ENCODE measurements around the gene SLC10A7. TPM values are rescaled to one million over a fixed set of nuclear protein-coding genes. Genes with fewer than 3 reads are reported as not detected.
A peak's percentile ranks its signal among the peaks of the same experiment; 100 is the strongest.

The SLC10A7 gene
- total RNA-seq, 3 donors from 2014 or later (not counting 1 experiment from before 2014, with no cell fraction given) = 16.0 to 29.4 (median 26.3) TPM

DNA sequence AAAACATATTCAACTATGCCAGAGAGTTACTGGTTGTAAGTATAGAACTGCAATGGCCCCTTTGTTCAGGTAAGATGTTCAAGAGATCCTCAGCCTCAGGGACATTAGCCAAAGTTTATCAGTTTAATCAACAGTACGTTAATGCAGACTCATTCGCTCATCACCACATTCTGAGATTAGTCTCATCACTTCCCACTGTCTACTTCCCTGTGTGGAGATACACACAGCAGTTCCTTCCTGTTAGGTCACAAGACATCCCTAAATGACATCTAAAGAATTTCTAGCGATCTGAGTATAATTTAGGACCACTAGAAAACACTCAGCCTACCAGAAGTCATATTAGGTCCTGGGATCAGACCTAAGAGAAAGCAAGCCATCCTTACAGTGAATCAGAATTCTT lies 10.4 kb downstream of the SLC10A7 start:
- Histone ChIP-seq H3K9me3 (ENCODE audit: control insufficient read depth, insufficient read depth, low read length) (no peaks in the 10 kb centered on the region), H3K36me3 (ENCODE audit: control insufficient read depth, insufficient read depth, low read length) (peaks cover 8% of the 10 kb centered on the region), H3K27ac (ENCODE audit: low read length) (no peak overlapping the region), H3K4me1 (ENCODE audit: control insufficient read depth, insufficient read depth, low read length) (no peaks in the 10 kb centered on the region), H3K4me3 (ENCODE audit: low read length) (no peak overlapping the region), H3K27me3 (ENCODE audit: control insufficient read depth, insufficient read depth, low read length) (no peaks in the 10 kb centered on the region)
- H3K27me3 Mint-ChIP-seq (ENCODE audit: low read depth in 2 of 2) = no peaks in the 10 kb centered on the region
- DNase-seq (no peak), ATAC-seq (peak in 1 of 3 donors; percentile 86)
- TF ChIP-seq, protein P1, sequence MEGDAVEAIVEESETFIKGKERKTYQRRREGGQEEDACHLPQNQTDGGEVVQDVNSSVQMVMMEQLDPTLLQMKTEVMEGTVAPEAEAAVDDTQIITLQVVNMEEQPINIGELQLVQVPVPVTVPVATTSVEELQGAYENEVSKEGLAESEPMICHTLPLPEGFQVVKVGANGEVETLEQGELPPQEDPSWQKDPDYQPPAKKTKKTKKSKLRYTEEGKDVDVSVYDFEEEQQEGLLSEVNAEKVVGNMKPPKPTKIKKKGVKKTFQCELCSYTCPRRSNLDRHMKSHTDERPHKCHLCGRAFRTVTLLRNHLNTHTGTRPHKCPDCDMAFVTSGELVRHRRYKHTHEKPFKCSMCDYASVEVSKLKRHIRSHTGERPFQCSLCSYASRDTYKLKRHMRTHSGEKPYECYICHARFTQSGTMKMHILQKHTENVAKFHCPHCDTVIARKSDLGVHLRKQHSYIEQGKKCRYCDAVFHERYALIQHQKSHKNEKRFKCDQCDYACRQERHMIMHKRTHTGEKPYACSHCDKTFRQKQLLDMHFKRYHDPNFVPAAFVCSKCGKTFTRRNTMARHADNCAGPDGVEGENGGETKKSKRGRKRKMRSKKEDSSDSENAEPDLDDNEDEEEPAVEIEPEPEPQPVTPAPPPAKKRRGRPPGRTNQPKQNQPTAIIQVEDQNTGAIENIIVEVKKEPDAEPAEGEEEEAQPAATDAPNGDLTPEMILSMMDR (IDR thresholded peaks at IDR 0.05) = no peak
- no peak overlapping the region for H3K4me3 Mint-ChIP-seq
- WGBS (ENCODE audit: insufficient coverage) = 61% methylated on average over 3 of the region's 3 CpGs
- no peak overlapping the region for H3K27ac Mint-ChIP-seq
- H3K9me3 Mint-ChIP-seq = no peaks in the 10 kb centered on the region
- H3K36me3 Mint-ChIP-seq = peaks cover 6% of the 10 kb centered on the region
- intact Hi-C loops (cut with micrococcal nuclease) = no loop called here
- H3K4me1 Mint-ChIP-seq = peaks cover 3 to 4% of the 10 kb centered on the region in 2 donors

DNA sequence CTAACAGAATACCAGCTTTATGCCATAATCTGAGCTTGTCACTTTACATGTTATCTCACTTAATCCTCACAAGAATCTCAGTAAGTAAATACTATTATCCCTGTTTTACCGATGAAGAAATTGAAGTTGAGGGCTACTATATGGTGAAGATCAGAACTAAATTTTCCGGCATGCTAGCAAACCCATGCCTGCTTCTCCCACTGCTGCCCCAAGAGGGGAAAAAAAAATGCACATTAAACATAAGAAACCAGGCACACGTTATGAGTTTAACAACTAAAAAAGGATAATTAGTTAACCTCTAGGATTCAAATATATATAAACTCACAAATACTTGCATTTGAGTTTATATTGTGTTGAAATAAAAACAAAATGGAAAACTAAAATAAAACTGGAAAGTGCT lies 10.8 kb downstream of the SLC10A7 start:
- Mint-ChIP-seq H3K27ac (no peak overlapping the region), H3K4me1 (peaks cover under 1 to 3% of the 10 kb centered on the region in 2 donors), H3K9me3 (no peaks in the 10 kb centered on the region), H3K27me3 (ENCODE audit: low read depth in 2 of 2) (no peaks in the 10 kb centered on the region), H3K4me3 (no peak overlapping the region), H3K36me3 (peaks cover 2% of the 10 kb centered on the region)
- intact Hi-C loops (cut with micrococcal nuclease) = no loop called here
- Histone ChIP-seq H3K4me3 (ENCODE audit: low read length) (no peak overlapping the region), H3K27me3 (ENCODE audit: control insufficient read depth, insufficient read depth, low read length) (no peaks in the 10 kb centered on the region), H3K36me3 (ENCODE audit: control insufficient read depth, insufficient read depth, low read length) (peaks cover 8% of the 10 kb centered on the region), H3K27ac (ENCODE audit: low read length) (no peak overlapping the region), H3K4me1 (ENCODE audit: control insufficient read depth, insufficient read depth, low read length) (no peaks in the 10 kb centered on the region), H3K9me3 (ENCODE audit: control insufficient read depth, insufficient read depth, low read length) (no peaks in the 10 kb centered on the region)
- no peak for DNase-seq
- 100% methylated on average over 2 of the region's 3 CpGs for WGBS (ENCODE audit: insufficient coverage)
- no peak for ATAC-seq
- TF ChIP-seq, protein P1 (IDR thresholded peaks at IDR 0.05) = no peak

DNA sequence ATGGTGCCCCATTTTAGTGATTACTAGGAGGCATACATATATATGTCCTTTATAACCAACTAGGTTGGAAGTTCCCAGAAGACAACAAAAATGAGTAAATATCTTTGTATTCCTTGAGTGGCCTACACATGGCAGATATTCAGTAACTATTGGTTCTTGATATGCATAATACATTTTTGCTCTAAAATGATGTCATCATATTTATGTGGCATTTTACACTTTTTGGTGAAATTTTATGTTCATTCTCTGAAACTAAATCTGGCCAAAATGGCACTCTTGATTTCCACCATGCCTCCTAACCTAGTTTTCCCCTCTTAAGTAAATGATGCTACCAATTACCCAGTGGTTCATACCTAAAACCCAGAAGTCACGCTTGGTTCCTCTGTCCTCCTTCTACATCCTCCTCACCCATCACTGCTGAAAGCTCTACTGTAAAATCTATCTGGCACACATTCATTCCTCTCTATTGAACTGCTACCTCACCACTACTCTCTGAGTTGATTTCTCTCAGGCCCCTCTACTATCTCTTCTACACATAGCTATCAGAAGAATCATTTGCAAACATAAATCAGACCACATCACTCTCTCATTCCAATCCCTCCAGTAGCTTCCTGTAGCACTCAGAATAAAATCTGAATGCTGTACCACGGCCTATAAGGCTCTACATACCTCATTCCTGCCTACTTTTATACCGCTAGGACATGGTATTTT lies 13.4 kb downstream of the SLC10A7 start:
- TF ChIP-seq, protein P1 (IDR thresholded peaks at IDR 0.05) = no peak
- no peaks in the 10 kb centered on the region for H3K4me1 Mint-ChIP-seq
- ATAC-seq (no peak), DNase-seq (no peak)
- H3K36me3 ChIP-seq (ENCODE audit: control insufficient read depth, insufficient read depth, low read length) = peaks cover 8% of the 10 kb centered on the region
- no peak overlapping the region for H3K4me3 ChIP-seq (ENCODE audit: low read length)
- WGBS (ENCODE audit: insufficient coverage) = 91% methylated on average over 3 of the region's 3 CpGs
- H3K27ac Mint-ChIP-seq = no peak overlapping the region
- H3K9me3 ChIP-seq (ENCODE audit: control insufficient read depth, insufficient read depth, low read length) = no peaks in the 10 kb centered on the region
- no peaks in the 10 kb centered on the region for H3K4me1 ChIP-seq (ENCODE audit: control insufficient read depth, insufficient read depth, low read length)
- no peaks in the 10 kb centered on the region for H3K9me3 Mint-ChIP-seq
- no peaks in the 10 kb centered on the region for H3K27me3 ChIP-seq (ENCODE audit: control insufficient read depth, insufficient read depth, low read length)
- H3K4me3 Mint-ChIP-seq = no peak overlapping the region
- H3K27me3 Mint-ChIP-seq (ENCODE audit: low read depth in 2 of 2) = no peaks in the 10 kb centered on the region
- H3K36me3 Mint-ChIP-seq = no peaks in the 10 kb centered on the region
- no peak overlapping the region for H3K27ac ChIP-seq (ENCODE audit: low read length)
- intact Hi-C loops (cut with micrococcal nuclease) = no loop called here

DNA sequence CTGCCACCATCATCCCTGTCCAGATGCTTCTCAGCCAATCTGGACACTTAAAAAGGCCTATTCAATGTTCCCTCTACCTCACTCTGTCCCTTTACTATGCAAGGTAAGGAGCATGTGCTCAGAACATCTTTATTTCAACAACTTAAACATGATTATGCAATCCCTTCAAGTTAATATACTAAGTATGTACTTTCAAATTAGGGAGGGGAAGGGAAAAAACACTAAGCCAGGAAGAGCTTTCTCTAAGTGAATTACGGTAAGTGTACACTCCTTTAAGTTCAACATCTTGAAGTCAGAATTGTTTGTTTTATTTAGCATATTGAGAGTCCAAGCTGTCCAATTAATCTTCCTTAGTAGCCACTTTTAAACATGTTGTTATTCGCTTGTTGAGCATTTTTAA lies 14.1 kb downstream of the SLC10A7 start:
- Histone ChIP-seq H3K4me3 (ENCODE audit: low read length) (no peak overlapping the region), H3K4me1 (ENCODE audit: control insufficient read depth, insufficient read depth, low read length) (no peaks in the 10 kb centered on the region), H3K9me3 (ENCODE audit: control insufficient read depth, insufficient read depth, low read length) (no peaks in the 10 kb centered on the region), H3K36me3 (ENCODE audit: control insufficient read depth, insufficient read depth, low read length) (peaks cover 14% of the 10 kb centered on the region), H3K27me3 (ENCODE audit: control insufficient read depth, insufficient read depth, low read length) (no peaks in the 10 kb centered on the region), H3K27ac (ENCODE audit: low read length) (no peak overlapping the region)
- DNase-seq = no peak
- ATAC-seq = no peak
- Mint-ChIP-seq H3K27ac (no peak overlapping the region), H3K27me3 (ENCODE audit: low read depth in 2 of 2) (no peaks in the 10 kb centered on the region), H3K4me1 (no peaks in the 10 kb centered on the region), H3K36me3 (peaks cover 3% of the 10 kb centered on the region), H3K9me3 (no peaks in the 10 kb centered on the region), H3K4me3 (no peak overlapping the region)
- intact Hi-C loops (cut with micrococcal nuclease) = no loop called here
- TF ChIP-seq, protein P1 (IDR thresholded peaks at IDR 0.05) = no peak
- WGBS (ENCODE audit: insufficient coverage) = 100% methylated on average over 2 of the region's 2 CpGs
